ENCODE data around the gene PAQR9.
A peak's percentile ranks its signal among the peaks of the same experiment; 100 is the strongest.

DNA sequence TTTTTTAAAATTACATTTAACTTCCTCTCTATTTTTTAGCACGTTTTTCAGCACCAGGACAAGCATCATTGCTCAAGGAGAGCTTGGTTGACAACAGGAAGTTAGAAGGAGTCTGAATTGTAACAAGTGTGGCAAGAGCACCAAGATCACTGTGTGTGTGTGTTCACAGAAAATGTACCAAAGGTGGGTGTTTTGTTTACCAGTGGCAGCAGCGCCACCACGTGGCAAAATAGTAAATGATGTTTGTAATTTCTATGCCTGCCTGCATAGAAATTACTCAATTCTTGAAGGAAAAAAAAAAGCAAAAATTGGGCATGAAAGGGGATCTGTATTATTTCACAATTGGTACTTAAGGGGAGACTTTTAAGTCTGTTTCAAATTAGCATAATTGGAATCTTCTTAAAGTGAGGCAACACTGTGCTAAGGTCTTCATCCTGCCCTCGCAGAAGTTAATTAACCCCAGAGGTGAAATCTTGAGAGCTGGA lies 30.5 kb upstream of the PAQR9 start:
- TF ChIP-seq EZH2 (IDR thresholded peaks at IDR 0.05; ENCODE audit: borderline replicate concordance, low read length): no peak
- TF ChIP-seq, protein P1, sequence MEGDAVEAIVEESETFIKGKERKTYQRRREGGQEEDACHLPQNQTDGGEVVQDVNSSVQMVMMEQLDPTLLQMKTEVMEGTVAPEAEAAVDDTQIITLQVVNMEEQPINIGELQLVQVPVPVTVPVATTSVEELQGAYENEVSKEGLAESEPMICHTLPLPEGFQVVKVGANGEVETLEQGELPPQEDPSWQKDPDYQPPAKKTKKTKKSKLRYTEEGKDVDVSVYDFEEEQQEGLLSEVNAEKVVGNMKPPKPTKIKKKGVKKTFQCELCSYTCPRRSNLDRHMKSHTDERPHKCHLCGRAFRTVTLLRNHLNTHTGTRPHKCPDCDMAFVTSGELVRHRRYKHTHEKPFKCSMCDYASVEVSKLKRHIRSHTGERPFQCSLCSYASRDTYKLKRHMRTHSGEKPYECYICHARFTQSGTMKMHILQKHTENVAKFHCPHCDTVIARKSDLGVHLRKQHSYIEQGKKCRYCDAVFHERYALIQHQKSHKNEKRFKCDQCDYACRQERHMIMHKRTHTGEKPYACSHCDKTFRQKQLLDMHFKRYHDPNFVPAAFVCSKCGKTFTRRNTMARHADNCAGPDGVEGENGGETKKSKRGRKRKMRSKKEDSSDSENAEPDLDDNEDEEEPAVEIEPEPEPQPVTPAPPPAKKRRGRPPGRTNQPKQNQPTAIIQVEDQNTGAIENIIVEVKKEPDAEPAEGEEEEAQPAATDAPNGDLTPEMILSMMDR (conservative IDR thresholded peaks at IDR 0.05 in 1 of 2, IDR thresholded peaks at IDR 0.05 in 1 of 2; ENCODE audit: extremely low read depth in 1 of 2, insufficient read depth in 1 of 2, low read depth in 1 of 2, low read length in 2 of 2): peak; percentile 66

All from mammary epithelial cell (primary cell).